Activated CD4-positive, alpha-beta T cell treated with anti-CD3 and anti-CD28 coated beads for 48 hours (primary cell): ENCODE results near the gene JRKL.
"Not testable (repeated sequence)": the region's sequence is repeated elsewhere in the genome, so short reads cannot be mapped to it uniquely, and the experiment has no call there.

ENCODE experiments used
- DNase-seq: peaks from one replicate; pipeline ENCODE4 v3.0.0-alpha.2; 2020

Gene JRKL

GRCh38 chr11:96396637-96397036 is 6.8 kb downstream of the JRKL start:
- DNase-seq = no peak

DNA sequence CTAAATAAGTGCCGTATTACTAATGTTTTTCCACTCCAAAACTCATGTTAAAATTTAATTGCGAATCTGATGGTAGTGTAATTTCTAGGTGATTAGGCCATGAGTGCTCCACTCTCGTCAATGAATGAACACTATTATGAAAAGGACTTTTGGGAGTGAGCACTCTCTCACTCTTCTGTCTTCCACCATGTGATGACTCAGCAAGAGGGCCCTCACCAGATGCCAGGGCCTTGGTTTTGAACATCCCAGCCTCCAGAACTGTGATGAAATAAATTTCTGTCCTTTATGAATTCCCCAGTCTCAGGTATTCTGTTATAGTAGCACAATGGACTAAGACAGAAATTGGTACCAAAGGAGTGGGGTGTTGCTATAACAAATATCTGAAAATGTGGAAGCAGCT is 8.1 kb downstream of the JRKL start:
- no peak for DNase-seq

DNA sequence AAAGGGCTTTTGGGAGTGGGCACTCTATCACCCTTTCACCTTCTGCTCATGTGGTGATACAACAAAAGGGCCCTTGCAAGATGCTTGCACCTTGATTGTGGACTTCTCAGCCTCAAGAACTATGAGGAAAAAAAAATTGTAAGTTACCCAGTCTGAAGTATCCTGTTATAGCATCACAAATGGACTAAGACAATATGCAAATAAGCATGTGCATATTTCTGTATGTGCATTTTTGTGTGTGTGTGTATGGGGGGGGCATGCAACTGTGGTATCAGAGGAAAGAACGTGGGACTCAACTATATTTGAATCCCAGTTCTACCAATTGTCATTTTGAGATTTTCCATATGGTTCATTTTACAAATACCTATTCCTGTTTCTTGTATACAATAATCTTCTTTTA is 10.9 kb downstream of the JRKL start:
- no peak for DNase-seq

DNA sequence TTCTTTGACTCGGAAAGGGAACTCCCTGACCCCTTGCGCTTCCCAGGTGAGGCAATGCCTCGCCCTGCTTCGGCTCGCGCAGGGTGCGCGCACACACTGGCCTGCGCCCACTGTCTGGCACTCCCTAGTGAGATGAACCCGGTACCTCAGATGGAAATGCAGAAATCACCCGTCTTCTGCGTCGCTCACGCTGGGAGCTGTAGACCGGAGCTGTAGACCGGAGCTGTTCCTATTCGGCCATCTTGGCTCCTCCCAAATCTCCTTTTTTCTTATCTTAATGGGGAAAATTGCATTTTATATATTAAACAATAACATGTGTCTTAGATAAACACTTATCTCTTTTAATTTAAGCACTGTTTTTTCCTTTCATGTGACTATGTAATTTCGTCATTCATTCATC is 21.6 kb downstream of the JRKL start:
- not testable (repeated sequence) for DNase-seq

DNA sequence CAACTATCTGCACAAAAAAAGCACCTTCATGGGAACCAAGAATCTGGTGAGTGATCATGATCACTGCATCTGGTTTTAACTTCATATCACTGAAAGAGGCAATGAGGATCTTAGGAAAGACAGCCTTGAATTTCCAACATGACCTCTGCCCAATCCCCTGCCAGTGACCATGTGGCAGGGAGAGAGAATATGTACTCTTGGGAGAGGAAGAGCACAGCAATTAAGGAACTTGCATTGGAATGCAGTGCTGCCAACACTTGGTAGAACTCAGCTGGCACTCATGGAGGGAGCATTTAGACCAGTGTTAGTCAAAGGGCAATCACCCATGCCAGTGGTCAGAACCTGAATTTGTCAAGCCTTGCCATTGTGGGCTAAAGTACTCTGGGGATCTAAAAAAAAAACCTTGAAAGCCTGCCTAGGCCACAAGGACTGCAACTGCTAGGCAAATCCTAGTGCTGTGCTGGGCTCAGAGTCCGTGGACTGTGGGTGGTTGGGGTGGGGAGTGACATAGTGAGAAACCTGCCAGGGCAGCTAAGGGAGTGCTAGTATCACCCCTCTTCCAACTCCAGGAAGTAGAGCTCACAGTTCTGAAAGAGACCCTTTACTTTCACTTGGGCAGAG is 23.1 kb downstream of the JRKL start:
- DNase-seq = no peak

GRCh38 chr11:96413408-96413807 is 23.6 kb downstream of the JRKL start:
- DNase-seq = no peak

DNA sequence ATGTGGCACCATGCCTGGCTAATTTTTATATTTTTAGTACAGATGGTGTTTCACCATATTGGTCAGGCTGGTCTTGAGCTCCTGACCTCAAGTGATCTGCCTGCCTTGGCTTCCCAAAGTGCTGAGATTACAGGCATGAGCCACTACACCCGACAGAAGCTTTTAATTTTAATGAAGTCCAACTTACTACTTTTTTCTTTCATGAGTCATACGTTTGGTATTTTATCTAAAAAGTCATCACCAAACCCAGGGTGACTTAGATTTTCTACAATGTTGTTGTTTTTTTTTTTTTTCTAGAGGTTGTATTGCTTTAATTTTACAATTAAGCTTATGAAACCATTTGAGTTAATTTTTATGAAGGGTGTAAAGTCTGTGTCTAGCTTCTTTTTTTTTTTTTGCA is 34.9 kb downstream of the JRKL start:
- DNase-seq = no peak

- DNase-seq = no peak
Observed at GRCh38 chr11:96430668-96431067, 40.9 kb downstream of the JRKL start.

DNA sequence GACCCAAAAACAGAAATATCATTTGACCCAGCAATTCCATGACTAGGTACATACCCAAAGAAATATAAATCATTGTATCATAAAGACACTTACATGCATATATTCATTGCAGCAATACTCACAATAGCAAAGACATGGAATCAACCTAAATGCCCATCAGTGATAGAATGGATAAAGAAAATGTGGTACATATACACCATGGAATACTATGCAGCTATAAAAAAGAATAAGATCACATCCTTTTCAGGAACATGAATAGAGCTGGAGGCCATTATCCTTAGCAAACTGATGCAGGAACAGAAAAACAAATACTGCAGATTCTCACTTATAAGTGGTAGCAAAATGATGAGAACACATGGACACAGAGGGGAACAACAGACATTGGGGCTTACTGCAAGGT is 42.8 kb downstream of the JRKL start:
- DNase-seq = not testable (repeated sequence)
